Fibroblast of skin of right quadriceps (primary cell): ENCODE data around the gene GPR75.
"Not testable (repeated sequence)": the region's sequence is repeated elsewhere in the genome, so short reads cannot be mapped to it uniquely, and the experiment has no call there.

Experiments used
- DNase-seq: peaks from one replicate; pipeline ENCODE4 v3.0.0-alpha.2; 2013

The GPR75 gene

DNA sequence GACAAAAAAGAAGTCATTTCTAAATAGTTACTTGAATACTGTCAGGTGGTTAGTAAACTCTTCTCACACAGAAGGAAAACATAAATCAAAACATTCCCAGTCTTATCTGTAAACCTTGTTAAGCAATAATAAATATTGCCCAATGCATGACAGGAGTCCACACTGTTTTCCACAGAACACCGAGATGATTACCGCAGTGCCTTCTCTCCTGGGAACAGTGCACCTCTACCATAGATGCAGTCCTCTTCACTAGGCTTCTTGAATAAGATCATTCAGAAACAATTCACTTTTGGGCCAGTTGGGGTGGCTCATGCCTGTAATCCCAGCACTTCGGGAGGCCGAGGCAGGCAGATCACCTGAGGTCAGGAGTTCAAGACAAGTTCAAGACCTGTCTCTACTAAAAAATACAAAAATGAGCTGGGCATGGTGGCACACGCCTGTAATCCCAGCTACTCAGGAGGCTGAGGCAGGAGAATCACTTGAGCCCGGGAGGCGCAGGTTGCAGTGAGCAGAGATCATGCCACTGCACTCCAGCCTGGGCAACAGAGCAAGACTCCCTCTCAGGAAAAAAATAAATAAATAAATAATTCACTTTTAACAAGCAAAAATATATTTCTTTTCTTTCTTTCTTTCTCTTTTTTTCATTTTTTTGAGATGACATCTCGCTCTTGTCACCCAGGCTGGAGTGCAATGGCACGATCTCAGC lies 8.6 kb downstream of the GPR75 start:
- not testable (repeated sequence) for DNase-seq

DNA sequence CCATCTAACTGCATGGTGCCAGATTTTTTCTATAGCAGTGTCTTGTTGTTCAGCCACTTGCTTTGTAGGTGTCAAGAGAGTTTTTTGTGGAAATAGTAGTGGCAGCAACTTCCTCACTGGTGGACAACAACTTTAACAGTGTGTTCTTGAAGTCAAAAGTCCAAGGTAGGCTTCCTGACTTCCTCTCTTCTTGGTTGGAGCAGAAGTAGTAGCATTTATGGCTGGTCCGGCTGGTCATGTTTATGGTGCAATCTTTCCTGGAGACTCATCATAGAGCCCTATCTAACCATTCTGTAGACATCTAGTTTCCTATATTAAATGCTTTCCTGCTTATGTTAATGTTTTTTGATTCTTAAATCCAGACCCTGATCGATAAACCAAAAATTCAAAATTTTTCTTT lies 11.7 kb downstream of the GPR75 start:
- no peak for DNase-seq

DNA sequence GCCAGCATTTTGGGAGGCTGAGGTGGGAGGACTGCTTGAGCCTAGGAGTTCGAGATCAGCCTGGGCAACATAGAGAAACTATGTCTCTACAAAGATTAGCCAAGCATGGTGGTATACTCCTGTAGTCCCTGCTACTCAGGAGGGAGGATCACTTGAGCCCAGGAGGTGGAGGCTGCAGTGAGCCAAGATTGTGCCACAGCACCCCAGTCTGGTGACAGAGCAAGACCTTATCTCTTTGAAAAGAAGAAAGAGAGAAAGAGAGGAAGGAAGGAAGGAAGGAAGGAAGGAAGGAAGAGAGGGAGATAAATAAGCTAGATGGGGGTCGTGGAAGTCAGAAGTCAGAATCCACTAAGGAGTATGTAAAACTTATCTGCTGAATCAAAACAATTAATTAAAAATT lies 16.2 kb downstream of the GPR75 start:
- DNase-seq = no peak

DNA sequence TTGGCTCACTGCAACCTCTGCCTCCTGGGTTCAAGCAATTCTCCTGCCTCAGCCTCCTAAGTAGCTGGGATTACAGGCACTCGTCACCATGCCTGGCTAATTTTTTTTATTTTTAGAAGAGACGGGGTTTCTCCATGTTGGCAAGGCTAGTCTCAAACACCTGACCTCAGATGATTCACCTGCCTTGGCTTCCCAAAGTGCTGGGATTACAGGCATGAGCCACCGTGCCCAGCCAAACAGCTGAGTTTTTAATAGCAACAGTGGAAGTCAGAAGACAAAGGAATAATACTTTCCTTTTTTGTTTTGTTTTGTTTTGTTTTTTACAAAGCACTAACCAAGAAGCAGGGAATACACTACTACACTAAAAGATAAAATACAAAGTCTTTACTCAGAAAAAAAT lies 16.9 kb downstream of the GPR75 start:
- no peak for DNase-seq

DNA sequence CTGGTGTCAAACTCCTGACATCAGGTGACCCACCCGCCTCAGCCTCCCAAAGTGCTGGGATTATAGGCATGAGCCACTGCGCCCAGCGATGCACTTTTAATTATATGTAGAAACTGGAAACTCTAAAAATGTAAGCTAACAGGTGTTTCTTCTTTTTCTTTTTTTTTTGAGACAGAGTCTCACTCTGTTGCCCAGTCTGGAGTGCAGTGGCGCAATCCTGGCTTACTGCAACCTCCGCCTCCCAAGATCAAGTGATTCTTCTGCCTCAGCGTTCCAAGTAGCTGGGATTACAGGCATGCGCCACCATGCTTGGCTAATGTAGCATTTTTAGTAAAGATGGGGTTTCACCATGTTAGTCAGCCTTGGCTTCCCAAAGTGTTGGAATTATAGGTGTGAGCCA lies 18.1 kb downstream of the GPR75 start:
- DNase-seq = not testable (repeated sequence)

DNA sequence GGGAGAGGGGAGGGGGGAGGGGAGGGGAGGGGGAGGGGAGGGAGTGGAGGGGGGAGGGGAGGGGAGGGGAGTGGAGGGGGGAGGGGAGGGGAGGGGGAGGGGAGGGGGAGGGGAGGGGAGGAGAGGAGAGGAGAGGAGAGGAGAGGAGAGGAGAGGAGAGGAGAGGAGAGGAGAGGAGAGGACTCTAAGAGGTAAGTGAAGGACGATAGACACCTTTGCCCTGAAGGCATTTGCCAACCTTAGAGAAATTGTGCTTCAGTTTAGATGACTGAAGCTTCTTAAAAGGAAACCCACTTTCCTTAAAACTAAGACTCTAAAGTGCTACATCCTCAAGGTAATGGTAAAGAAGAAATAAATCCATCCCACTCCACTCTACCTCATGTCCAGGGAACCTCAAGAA lies 19.2 kb downstream of the GPR75 start:
- no peak for DNase-seq

DNA sequence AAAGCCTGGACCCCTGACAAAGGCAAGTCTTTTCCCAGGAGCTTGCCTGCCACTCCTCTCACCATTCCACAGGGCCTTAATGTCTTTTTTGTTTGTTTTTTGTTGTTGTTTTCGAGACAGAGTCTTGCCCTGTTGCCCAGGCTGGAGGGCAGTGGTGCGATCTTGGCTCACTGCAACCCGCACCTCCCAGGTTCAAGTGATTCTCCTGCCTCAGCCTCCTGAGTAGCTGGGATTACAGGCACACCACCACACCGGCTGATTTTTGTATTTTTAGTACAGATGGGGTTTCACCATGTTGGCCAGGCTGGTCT lies 29.8 kb downstream of the GPR75 start:
- DNase-seq = not testable (repeated sequence)

DNA sequence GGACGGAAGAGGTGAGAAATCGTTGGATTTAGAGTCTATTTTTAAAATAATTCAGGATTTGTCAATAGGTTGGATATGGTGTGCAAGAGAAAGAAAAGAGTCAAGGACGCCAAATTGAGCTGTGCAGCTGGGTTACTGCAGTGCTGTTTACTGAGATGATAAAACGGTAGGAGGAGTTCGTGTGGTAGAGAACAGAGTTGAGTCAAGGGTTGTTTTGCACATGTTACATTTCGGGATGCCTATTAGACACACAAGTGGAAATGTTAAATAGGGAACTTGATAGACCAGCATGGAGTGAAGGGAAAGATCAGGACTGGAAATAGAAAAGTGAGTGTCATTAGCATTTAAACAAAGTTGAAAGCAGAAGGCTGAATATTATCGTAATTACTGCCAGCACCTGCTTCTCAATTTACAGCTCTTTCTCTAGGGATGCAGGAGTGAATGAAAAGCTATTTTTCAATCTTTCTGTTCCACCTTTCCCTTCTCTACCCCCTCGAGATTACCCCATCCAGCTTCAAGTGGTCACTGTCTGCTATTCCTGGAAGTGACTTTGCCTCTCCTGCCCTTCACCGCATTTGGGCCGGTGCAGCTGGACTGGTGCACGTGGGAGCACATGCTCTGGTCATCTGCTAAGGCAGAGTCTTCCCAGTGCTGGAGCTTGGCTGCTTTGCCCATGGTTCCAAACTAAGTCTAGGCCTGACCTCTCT lies 30.3 kb downstream of the GPR75 start:
- DNase-seq = no peak

DNA sequence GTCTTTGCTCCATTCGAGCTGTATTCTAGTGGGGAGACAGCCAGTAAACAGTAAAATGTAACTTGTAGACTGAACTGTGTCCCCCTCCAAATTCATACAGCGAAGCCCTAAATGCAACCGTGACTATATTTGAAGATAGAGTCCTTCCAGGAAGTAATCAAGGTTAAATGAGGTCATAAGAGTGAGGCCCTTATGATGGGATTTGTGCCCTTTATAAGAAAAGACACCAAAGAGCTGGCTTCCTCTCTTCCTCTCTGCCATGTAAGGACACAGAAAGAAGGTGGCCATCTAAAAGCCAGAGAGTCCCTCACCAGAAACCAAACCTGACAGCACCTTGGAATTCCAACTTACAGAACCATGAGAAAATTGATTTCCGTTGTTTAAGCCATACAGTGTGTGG lies 31.4 kb downstream of the GPR75 start:
- no peak for DNase-seq

DNA sequence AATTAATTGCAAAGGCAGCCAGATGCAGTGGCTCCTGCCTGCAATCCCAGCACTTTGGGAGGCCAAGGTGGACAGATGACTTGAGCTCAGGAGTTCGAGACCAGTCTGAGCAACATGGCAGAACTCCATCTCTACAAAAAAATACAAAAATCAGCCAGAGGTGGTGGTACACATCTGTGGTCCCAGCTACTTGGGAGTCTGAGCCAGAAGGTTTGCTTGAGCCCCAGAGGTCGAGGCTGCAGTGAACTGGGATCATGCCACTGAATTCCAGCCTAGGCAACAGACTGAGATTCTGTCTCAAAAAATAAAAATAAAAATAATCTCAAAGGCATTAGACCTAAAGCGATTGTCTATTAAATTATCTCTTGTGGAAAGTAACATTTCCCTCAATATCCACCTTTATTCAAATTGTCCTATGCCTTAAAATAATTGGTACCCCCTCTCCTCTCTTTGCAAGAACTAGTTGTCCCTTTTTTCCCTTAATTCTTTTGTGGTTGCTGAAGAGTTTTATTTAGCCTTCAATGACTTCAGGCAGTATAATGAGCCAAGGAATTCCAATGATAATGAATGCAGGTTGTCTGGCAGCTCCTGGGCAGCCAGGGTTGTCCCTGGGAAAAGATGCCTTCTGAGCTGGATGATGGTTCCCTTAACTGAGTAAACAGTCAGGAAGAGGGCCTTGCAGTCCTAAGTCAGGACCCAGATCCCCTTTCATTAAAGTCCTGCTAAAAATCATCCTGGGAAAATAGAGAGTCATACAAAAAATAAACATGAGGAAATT lies 32.2 kb downstream of the GPR75 start:
- no peak for DNase-seq

DNA sequence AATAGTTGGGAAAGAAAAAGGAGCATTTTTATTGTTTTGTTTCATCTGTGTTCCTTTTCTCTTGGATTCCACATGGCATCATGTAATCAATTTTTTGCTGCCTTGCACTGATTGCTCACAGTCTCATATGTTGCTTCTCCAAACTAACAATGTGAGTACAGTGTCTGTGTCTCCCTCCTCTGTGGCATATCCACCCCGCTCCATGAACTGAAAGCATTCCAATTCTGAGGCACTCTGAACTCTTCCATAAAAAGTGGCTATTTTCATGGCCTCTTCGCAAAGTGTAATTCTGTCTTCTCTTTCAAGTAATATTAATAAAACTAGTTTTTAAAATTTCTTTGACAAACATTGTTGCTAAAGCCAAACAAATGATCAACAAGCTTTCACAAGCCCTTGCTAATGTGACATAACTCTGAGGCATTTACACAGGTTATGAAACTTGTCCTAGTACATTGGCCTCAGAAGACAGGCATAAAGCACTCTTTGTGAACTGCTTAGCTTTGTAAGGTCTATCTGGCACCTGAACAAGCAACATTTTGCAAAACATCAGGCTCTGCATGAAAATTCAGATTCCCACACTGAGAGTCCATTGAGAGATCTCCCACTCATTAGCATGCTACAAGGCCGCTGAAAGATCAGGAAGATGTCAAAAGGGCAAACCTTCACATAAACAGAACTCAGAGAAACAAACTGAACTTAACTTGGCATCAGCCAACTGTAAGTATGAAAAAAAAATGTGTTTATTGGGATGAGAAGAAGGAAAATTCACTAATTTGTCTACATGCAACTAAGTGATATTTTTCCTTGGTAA lies 33.0 kb downstream of the GPR75 start:
- no peak for DNase-seq

DNA sequence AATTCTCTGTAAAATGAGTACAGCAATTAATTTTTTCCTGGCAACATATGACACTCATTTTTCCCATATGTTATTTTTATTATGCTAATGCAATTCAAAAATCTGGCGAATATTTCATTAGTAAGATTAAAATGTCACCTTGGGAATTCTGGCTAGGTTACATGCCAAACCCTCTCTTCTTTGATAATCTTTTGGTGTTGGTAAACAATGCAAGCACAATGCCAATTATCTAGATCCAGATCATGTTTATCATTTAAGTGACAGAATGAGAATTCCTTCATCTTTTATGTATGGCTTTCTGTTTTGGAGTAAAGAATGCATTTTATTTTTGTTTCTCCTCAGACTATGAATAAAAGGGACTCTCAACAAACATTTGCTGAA lies 33.7 kb downstream of the GPR75 start:
- no peak for DNase-seq

DNA sequence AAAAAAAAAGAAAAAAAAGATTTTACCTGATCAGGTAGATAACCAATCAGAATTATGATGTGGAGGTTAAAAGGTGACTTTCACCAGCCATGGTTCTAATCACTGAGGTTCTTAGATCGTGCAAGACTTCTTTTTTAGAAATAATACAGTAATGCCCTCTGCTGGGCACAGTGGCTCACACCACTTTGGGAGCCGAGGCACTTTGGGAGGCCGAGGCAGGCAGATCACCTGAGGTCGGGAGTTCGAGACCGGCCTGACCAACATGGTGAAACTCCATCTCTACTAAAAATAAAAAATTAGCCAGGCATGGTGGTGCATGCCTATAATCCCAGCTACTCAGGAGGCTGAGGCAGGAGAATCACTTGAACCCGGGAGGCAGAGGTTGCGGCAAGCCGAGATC lies 36.1 kb downstream of the GPR75 start:
- DNase-seq = not testable (repeated sequence)

DNA sequence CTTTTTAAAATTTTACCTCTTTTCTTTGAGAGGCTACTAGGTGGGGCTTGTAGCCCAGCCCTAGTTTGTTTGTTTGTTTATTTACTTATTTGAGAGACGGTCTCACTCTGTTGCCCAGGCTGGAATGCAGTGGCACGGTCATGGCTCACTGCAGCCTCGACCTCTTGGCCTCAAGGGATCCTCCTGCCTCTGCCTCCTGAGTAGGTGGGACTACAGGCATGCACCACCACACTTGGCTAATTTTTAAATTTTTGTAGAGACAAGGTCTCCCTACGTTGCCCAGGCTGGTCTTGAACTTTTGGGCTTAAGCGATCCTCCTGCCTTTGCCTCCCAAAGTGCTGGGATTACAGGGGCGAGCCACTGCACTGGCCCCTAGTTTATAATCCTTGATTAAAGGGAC lies 38.0 kb downstream of the GPR75 start:
- DNase-seq = no peak

DNA sequence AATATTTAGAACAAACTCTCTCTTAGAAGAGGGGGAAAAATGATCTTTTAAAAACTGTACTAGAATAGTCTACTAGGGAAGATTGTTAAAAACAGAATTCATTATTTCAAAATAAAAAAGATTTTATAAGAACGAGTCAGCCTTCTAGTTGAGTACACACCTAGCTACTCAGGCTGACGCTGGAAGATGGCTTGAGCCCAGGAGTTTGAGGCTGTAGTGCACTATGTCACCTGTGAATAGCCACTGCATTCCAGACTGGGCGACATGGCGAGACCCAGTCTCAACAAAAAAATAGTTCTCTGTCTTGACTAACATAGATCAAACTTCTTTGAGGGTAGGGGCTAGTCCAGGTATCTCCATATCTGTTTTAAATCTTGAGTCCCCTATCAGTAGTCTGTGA lies 39.1 kb downstream of the GPR75 start:
- no peak for DNase-seq

DNA sequence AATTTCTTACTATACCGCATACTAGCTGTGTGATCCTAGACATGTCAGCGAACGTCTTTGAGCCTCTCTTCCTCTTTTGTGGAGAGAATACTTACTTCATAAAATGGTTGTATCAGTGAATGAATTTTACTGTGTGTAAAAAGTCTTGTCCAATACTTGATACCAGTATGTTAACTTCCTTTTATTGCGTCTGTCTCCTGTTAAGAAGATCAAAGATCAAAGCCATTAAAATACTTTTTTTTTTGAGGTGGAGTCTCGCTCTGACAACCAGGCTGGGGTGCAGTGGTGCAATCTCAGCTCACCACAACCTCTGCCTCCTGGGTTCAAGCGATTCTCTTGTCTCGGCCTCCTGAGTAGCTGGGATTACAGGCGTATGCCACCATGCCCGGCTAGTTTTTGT lies 39.7 kb downstream of the GPR75 start:
- no peak for DNase-seq

DNA sequence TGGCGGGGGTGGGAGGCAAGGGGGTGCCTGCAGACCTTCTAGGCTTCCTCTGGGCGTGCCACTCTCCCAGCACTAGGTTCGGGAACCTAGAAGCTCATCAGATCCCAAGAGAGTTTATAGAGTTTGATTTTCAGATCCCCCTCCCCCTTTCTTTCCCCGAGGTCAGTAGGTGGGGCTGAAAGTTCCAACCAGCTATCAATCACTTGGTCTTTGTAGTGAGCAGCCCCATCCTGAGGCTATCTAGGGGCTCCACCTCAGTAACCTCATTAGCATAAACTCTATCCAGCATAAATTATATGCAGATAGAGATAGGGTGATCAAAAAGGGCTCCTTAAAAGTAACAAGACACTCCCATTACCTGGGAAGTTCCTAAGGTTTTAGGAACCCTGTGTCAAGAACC lies 40.1 kb downstream of the GPR75 start:
- DNase-seq = no peak

DNA sequence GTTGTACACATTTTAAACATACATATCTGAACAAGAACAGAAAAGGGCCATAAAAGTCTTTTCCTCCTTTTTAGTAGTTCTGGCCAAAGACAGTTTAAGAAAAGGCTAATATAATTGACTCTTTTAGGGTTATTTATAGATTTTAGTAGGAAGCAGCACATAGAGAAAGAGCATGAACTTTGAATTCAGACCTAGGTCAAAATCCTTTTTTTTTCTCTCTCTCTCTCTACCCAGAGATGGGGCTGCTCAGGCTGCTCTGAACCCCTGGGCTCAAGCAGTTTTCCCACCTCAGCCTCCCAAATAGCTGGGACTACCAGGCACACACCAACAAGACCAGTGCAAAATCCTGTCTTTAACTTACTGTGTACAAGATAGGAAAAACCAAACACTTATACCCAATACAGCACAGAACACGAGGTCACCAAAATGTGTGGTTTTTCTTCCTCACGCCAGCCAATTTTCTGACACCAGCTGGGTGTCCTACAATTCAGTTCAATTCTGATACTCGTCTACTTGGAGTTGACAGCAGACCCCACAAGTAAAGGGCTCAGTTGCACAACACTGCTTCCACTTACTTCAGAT lies 40.8 kb downstream of the GPR75 start:
- no peak for DNase-seq

DNA sequence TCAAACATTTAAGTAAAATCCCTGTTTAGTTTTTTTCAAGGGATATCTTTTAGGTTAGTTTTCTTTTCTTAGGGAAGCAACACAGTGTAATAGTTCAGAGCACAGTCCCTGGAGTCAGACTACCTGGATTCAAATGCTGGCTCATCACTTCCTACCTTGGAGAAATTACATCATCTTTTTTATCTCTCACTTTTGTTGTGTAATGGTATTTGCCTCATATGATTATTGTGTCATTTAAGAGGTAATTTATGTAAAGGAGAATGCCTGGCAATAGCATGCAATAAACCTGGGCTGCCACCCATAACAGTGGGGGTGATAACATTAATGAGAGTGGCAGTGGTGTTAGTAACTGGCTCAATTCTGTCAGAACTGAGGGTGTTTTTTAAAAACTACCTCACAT lies 46.6 kb downstream of the GPR75 start:
- no peak for DNase-seq

DNA sequence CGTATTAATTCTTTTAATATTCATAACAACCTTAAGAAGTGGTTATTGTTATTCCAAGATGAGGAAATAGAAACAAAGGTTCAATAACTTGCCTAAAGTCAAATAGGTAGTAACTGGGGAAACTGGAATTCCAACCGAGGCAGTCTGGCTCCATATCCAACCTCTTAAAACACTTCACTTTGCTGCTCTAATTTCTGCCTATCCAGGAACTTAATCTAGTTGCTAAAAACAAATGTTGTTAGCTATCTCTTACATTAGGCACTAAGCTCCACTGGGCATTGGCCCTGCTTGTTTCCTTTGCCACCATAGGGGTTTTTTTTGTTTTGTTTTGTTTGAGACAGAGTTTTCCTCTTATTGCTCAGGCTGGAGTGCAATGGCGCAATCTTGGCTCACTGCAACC lies 48.2 kb downstream of the GPR75 start:
- no peak for DNase-seq
